ENCODE results near the gene NUP107.
"Not testable (repeated sequence)": the region's sequence is repeated elsewhere in the genome, so short reads cannot be mapped to it uniquely, and the experiment has no call there.

Gene NUP107

DNA sequence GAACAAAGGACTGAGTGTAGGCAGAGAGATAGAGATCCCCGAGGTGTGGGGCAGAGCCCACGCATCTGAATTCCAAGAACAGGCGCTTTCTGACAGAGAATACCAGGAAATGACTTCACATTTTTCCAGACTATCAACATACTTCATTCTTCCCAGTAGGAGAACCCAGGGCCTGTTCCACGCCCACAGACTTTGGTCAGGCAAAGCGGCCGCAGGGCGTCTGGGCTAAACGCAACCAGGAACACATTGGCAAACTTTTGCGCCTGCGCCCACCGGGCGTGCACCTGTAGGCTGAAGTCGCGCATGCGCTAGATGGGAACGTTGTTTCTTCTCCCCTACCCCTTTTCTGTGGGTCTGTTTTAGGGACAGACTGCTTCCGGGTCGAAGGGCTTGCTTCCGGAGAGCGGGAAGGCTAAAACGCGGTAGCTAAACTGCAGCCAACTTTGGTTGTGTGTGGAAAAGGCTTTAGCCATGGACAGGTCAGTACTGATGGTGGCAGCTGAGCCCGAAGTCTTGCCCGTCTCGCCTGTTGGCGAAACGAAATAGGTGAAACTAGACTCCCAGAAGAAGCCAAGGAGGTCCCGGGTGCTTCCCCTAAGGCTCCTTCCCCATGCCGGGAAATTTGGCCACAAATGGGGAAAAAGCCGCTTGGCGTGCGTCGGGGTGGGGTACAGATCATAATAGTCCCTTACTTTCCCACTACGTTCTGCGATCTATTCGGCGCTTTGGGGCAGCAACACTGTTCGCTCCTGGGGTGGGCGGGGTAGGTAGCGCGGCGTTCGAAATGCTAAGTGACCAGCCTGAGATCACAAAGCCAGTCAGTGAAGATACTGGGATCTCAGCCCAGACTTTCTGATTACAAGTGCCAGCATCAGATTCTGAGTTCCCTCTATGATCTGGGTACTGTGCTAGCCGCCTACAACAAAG, at the start of gene NUP107:
TSS of gene NUP107 (plus strand) at position 384 of the 927 bp plus-strand sequence. CDS start at position 472, 88 bp downstream.
- in situ Hi-C loops (cut with HindIII; ENCODE audit: low sequenced_read_pairs) = no loop called here

DNA sequence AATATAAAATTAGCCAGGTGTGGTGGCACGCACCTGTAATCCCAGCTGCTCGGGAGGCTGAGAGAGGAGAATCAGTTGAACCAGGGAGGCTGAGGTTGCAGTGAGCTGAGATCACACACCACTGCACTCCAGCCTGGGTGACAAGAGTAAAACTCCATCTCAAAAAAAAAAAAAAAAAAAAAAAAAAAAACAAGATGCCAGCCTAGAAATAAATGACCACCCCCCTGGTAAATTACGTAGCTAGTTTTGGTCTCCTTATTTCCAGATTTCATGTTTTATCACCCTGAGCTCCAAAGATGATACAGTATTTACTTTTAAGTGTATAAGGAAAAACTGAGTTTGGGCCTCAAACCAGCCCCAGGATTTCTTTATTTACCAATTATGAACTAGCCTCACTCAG, 49.3 kb upstream of the NUP107 start:
- in situ Hi-C loops (cut with HindIII; ENCODE audit: low sequenced_read_pairs) = not testable (repeated sequence)

DNA sequence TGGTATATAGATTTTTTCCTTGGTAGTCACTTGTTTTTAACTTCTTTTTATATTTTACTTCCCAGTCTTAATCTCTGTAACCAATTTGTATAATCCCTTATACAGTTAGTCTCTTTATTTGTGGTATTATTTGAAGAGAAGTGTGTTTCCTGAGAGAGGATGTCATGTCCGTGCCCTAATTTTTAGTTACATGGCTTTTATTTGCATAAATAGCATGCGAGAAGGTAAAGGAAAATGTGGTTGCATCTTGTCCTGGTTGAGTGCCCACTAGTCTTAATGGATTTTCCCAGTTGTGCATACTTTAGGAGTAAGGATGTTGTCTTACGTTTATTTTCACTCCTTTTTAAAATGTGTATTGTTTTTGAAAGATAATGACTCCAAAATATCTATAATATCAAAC, 48.6 kb upstream of the NUP107 start:
- in situ Hi-C loops (cut with HindIII; ENCODE audit: low sequenced_read_pairs) = no loop called here

DNA sequence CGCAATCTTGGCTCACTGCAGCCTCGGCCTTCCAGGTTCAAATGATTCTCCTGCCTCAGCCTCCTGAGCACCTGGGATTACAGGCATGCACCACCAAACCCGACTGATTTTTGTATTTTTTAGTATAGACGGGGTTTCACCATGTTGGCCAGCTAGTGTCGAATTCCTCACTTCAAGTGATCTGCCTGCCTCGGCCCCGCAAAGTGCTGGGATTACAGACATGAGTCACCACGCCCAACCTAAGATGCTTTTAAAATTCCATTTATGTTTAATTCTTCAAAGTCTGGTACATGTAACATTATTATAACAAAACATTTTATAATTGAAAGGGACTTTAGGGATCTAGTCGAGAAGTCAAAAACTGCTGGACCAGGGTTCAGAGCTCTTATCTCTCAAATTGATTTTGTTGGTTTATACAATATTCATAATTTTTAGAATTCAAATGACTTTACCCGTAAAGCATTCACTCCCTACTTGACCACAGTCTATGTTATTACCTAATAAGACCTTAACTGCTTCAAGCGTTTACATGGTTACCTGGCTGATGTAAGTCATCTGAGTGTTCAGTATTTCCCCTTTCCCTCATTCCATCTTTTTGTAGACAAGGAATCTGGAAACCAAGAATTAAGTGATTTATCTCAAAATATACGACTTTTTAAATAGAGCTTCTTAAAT, 47.9 kb upstream of the NUP107 start:
- in situ Hi-C loops (cut with HindIII; ENCODE audit: low sequenced_read_pairs) = no loop called here

DNA sequence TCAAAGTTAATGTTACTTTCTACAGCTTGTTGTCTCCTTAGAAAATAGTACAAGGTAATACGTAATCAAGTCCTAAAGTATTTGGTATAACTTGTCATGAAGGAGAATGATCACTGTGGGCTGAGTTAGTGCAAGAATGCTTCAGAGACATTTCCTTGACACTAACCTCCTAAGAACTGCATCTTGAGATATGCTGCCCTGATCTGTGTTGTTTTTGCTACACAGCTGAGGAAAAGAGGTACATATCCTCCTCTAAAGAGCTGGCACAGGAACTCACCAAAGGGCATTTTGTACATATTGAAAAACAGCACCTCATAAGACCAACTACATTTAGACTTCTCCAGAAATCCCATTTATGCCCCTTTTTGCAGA, 47.4 kb upstream of the NUP107 start:
- in situ Hi-C loops (cut with HindIII; ENCODE audit: low sequenced_read_pairs) = no loop called here

DNA sequence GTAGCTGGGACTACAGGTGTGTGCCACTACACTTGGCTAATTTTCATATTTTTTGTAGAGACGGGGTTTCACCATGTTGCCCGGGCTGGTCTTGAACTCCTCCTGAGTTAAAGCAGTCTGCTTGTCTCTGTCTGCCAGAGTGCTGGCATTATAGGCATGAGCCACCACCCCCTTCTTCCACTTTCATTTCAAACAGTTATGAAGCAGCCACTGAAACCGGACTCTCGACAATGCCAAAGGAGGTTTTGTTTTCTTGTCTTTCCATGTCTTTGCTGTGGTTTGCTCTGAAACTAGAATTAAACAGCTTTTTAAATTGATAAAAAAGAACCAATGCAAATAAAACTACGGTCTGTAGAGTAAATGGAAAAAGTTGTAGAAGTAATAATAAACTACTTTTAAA, 45.6 kb upstream of the NUP107 start:
- in situ Hi-C loops (cut with HindIII; ENCODE audit: low sequenced_read_pairs) = no loop called here

DNA sequence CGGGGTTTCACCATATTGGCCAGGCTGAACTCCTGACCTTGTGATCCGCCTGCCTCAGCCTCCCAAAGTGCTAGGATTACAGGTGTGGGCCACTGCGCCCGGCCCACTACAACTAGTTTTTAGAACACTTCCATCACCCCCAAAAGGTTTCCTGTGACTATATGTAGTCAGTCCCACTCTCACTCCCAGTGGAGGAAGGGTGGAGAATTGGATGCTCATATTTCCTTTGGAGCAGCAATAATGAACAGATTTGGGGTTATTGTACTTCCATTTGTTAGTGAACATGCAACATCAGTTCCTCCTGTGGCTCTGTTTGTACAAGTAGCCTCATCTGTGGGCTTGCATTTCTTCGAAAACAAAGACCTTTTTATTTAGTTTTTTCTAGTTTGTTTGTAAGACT, 40.3 kb upstream of the NUP107 start:
- in situ Hi-C loops (cut with HindIII; ENCODE audit: low sequenced_read_pairs) = no loop called here

DNA sequence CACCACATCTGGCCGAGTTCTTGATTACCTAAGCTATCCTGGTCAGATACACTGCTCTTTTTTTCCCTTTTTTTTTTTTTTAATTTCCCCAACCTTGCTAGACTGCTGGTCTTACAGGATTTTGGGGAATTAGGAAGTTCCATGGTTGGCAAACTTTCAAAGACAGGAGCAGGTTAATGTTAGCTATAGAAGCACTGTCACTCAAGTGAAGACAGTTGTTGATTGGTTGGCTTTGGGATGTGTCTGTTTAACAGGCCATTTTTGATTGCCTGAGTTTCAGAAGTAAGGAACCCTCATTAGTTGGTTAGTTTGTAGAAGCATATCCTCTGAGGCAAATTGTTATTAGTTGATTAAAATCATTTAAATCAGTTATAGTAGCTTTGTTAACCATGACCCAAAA, 39.3 kb upstream of the NUP107 start:
- in situ Hi-C loops (cut with HindIII; ENCODE audit: low sequenced_read_pairs) = no loop called here

DNA sequence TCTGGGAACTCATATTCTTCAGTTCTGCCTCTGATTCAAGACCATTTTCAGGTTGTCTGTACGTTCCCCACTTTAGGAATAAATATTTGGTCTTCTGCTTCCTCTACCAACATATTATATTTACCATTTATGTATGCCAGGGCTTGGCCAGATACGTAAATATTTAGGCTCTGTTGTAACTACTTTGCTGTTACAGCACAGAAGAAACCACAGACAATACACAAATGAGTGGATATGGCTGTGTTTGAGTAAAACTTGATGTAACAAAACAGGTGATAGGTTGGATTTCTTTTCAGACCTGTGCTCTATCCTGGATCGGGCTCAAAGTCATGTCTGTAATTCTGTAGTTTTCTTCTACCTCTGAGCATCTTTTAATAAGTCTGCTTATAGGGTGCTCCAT, 38.6 kb upstream of the NUP107 start:
- in situ Hi-C loops (cut with HindIII; ENCODE audit: low sequenced_read_pairs) = no loop called here

DNA sequence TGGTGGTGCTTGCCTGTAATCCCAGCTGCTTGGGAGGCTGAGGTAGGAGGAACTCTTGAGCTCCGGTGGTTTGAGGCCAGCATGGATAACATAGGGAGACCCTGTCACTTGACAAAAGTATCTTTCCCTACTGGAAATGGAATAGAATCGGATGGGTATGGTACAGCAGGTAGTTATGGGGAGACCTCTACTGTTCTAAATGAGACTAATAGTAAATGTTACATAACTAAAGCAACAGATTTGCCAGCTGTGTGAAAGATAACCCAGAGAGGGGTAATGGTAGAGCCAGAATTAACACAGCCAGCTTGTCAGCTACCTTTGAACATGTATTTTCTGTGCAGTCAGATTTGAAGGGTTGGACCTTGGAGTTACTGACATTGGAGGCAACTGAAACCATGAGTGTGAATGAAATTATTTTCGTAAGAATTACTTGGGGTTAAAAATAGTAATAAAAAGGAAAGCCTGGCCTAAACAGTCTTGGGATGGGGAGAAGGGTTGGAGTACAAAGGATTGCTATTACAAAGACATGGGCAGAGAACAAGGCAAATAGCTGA, 21.7 kb upstream of the NUP107 start:
- in situ Hi-C loops (cut with HindIII; ENCODE audit: low sequenced_read_pairs) = no loop called here

DNA sequence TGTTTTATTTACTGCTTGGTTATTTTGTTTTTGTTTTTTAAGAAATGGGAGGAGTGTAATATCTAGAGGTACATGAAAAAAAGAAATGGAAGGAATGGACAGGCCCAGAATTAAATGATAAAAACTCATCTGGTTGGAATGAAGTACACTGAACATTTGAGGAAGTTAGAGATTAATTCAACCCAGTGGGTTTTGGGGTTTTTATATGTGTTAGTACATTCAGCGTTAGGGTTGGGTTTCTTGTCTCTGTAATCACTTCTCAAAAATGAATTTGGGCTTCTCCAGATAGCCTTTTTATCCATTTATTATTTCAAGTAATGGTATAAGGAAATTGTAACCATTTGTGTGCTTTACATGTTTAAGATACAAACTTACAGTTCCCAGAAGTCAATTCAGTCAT, 19.5 kb upstream of the NUP107 start:
- in situ Hi-C loops (cut with HindIII; ENCODE audit: low sequenced_read_pairs) = no loop called here

DNA sequence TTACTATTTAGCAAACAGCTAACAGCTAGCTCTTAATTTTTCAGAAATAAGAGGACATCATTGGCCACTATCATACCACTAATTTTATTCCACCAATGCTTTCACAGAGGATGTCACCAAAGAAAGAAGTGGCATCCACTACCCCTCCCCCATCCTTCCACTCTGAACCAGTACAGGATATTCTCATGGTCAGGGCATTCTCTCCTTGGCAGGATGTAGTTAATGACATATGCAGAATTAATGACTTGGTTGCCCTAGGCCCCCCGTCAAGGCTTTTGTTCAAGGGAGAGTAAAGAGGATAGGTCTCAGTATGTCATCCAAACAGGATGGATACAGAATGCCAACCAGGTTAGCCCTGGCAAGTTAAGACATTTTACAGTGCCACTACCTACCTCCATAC, 18.9 kb upstream of the NUP107 start:
- in situ Hi-C loops (cut with HindIII; ENCODE audit: low sequenced_read_pairs) = no loop called here

DNA sequence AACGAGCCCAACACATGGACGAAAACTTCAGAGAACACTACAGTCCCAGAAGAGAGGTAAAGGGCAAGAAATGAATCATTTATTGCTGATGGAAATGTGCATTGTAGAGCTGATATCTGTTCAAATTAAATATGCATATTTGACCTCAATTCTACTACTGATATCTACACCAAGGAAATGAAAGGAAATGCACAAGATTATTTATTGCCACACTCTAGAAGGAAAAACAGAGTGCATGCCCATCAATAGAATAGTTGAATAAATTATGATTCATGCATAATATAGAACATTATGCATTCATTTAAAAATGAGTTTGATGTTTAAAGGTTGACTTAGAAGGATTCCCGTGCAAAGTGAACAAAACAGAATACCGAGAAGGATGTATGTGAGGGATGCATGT, 15.6 kb upstream of the NUP107 start:
- in situ Hi-C loops (cut with HindIII; ENCODE audit: low sequenced_read_pairs) = no loop called here

DNA sequence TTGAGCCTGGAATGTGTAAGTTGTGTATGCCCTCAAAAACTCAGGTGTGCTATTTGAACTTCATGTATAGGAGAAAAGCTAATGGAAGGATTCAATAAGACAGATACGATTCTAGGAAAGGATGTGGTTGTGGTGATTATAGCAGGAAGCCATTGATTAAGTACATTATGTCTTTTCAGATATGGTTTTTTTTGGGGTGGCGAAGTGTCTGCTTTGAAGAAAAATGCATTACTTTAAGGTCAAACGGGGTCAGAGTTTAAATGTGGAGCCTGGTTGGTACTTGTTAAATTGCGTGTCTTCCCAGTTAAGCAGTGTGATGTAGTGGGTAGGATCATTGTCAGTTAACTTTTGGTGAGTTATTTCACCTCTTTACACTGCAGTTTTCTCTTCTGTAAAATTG, 13.0 kb upstream of the NUP107 start:
- in situ Hi-C loops (cut with HindIII; ENCODE audit: low sequenced_read_pairs) = no loop called here

DNA sequence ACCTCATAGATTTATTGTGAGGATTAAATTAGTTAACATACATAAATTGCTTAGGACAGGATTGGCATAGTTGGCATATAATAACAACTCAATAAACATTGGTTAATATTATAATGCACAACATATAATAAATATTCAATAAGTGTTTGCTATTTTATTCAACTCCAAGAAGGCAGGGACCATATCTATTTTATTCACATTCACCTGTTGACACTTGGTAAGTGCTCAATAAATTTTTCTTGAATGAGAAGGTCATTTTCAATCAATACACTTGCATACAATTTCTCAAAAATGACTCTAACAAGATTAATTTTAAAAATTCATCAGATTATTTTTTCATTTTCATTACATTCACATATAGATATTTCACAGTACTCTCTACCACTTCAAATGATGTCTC, 12.4 kb upstream of the NUP107 start:
- in situ Hi-C loops (cut with HindIII; ENCODE audit: low sequenced_read_pairs) = no loop called here

DNA sequence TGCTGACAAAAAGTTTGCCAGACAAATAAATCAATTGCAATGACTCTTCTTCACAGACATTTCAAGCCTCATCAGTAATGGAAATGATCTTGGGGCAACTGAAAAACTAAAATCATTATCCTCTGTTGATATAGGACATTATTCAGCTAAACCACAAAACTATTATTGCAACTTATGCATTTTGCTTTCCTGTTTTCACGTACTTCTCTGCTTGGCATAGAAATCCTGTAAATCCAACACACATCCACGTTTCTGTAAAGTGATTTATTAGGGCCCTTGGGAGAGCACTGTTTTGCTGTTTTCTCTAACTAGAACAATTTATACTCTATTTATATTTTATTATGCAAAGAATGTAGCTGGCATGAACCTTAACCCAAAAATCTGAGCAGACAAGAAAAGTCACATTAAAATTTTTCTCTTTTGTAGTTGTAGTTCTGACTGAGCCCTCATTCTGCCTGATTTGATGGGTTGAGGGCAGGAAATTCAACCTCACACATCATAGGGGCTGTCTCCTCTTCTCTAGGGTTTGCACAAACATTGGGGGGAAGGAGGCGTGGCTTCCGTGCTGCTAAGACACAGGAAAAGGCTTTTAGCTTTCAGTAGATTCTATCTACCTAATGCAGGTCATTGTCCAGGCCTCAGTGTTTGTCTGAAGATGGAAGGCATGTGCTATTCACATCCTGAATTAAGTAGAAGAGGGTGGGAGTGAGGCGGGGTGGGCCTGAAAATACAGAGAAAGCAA, 11.5 kb upstream of the NUP107 start:
- in situ Hi-C loops (cut with HindIII; ENCODE audit: low sequenced_read_pairs) = no loop called here

DNA sequence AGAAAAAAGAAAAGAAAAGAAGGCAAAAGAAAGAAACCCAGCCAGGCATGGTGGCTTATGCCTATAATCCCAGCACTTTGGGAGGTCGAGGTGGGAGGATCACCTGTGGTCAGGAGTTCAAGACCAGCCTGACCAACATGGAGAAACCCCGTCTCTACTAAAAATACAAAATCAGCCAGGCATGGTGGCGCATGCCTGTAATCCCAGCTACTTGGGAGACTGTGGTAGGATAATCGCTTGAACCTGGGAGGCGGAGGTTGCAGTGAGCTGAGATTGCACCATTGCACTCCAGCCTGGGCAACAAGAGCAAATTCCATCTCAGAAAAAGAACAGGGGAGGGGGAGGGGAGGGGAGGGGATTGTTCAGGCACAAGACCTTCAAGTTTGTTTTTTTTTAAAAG, 9.9 kb upstream of the NUP107 start:
- in situ Hi-C loops (cut with HindIII; ENCODE audit: low sequenced_read_pairs) = not testable (repeated sequence)

DNA sequence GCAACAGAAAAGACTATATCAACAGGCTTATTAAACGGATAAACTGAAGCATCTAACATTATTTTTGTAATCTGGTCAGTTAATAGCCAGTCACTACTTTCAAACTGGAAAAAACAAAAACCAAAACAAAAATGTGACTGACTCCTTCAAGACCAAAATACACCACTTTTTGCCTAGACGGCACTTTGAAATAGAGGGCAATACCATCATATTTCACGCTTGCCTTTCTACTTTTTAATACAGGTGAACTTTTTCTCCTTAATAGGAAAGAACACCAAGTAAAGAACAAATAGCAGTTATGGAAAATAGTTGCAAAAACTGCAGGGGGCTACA, 550 bp upstream of the NUP107 start:
- in situ Hi-C loops (cut with HindIII; ENCODE audit: low sequenced_read_pairs) = no loop called here

DNA sequence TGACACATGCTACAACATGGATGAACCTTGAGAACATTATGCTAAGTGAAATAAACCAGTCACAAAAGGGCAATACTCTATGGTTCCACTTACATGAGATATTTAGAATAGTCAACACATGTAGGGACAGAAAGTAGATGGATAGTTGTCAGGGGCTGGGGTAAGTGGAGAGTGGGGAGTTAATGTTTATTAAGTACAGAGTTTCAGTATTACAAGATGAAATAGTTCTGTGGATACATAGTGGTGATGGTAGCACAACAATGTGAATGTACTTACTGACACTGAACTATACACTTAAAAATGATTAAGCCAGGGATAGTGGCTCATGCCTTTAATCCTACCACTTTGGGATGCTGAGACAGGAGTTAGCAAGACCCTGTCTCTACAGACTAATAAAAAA, 8.7 kb downstream of the NUP107 start:
- in situ Hi-C loops (cut with HindIII; ENCODE audit: low sequenced_read_pairs) = no loop called here

DNA sequence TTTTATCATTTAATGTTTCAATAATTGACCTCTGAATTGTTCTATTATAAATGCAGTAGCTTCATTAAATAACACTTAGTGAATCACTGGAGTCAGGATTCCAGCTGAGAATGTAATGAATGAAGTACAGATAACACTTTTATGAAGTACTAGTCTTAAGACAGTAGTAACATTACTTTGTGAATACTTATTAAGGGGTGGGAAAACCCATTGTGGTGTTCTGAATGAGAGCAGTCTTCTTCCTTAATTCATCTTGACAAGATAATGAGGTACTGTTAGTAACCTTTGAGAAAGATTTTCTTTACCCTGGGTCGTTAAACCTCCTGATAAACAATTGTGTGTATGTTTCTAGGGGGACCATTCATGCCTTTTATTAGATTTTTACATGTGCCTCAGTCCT, 12.7 kb downstream of the NUP107 start:
- in situ Hi-C loops (cut with HindIII; ENCODE audit: low sequenced_read_pairs) = no loop called here

DNA sequence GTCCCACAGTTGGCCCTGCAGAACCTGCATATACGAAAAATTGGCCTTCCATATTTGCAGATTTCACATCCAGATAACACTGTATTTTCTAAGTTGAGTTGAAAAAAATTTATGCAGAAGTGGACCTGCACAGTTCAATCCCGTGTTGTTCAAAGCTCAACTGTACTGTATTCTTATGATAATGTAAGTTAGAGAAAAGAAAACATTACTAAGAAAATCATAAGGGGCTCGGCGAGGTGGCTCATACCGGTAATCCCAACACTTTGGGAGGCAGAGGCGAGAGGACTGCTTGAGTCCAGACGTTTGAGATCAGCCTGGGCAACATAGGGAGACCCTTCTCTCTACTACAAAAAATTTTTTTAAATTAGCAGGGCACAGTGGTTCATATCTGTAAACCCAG, 41.0 kb downstream of the NUP107 start:
- in situ Hi-C loops (cut with HindIII; ENCODE audit: low sequenced_read_pairs) = no loop called here

DNA sequence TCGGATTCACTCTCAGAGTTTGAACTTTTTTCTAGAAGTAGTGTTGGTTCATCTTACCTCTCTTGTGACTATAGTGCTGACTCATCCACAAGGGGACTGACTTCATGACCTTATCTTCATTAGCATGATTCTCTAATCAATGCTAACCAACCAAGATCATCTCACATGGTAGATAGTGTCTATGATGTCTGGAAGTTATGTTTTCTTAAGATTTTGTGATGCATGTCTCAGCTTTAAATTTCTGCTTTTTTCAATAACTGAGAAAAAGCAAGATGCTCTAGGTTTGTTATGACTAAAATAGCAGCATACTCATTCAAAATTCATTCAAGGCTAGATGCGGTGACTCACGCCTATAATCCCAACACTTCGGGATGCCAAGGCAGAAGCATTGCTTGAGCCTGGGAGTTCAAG, 46.9 kb downstream of the NUP107 start:
- in situ Hi-C loops (cut with HindIII; ENCODE audit: low sequenced_read_pairs) = no loop called here

Data from endothelial cell of hepatic sinusoid (primary cell).